ENCODE results near the gene DEAF1. TPM values are rescaled to one million over a fixed set of nuclear protein-coding genes. Genes with fewer than 3 reads are reported as not detected.
"Not testable (repeated sequence)": the region's sequence is repeated elsewhere in the genome, so short reads cannot be mapped to it uniquely, and the experiment has no call there.

The DEAF1 gene
- total RNA-seq, 1 donor from 2014 or later: 39.8 TPM

DNA sequence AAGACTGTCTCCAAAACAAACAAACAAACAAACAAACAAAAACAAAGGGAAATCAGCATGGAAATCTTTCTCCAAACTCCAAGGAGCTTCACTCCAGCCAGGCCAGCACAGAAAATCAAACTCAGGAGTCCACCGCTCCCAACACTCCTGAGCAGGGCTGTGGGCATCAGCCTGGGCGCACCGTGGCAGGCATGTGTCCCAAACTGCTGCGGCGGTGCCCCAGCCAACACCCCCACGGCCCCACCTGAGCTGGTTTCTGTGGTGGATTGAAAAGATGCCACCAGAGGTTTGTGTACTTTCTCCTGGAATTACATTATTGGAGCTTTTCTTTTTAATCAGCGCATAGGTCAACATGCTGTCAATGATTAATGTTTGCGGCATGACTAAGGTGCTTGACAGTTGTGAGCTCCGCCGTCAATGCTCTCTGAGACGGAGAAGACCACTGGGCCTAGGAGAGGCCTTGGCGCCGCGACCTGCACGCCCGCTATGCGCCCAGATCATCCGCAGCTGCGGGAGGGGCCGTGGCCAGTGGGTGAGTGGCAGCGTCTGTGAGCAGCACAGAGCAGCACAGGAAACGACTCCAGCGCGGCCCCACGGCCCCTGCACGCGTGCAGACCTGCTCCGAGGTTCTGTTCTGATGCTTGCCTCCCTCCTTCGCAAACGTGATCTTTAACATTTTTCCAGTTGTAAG, 39.8 kb downstream of the DEAF1 start:
- no peaks in the 10 kb centered on the region for H3K9me3 Mint-ChIP-seq
- ChIA-PET POLR2A (no interaction called here), CTCF (interaction anchor here (0.9 kb wide), 1 partner anchor 73 kb away, joined by 3 read pairs; no protein-coding TSS in a partner anchor)
- TF ChIP-seq, protein P1, sequence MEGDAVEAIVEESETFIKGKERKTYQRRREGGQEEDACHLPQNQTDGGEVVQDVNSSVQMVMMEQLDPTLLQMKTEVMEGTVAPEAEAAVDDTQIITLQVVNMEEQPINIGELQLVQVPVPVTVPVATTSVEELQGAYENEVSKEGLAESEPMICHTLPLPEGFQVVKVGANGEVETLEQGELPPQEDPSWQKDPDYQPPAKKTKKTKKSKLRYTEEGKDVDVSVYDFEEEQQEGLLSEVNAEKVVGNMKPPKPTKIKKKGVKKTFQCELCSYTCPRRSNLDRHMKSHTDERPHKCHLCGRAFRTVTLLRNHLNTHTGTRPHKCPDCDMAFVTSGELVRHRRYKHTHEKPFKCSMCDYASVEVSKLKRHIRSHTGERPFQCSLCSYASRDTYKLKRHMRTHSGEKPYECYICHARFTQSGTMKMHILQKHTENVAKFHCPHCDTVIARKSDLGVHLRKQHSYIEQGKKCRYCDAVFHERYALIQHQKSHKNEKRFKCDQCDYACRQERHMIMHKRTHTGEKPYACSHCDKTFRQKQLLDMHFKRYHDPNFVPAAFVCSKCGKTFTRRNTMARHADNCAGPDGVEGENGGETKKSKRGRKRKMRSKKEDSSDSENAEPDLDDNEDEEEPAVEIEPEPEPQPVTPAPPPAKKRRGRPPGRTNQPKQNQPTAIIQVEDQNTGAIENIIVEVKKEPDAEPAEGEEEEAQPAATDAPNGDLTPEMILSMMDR (IDR thresholded peaks at IDR 0.05): no peak
- H3K36me3 Mint-ChIP-seq (ENCODE audit: low read depth): peaks cover 40% of the 10 kb centered on the region
- H3K4me3 Mint-ChIP-seq: no peak overlapping the region
- intact Hi-C loops (cut with micrococcal nuclease): no loop called here
- H3K27ac Mint-ChIP-seq: no peak overlapping the region
- no peak for DNase-seq
- H3K4me1 Mint-ChIP-seq: peaks cover 4% of the 10 kb centered on the region
- H3K27me3 Mint-ChIP-seq: no peaks in the 10 kb centered on the region
- no peak for ATAC-seq (ENCODE audit: low read depth)

DNA sequence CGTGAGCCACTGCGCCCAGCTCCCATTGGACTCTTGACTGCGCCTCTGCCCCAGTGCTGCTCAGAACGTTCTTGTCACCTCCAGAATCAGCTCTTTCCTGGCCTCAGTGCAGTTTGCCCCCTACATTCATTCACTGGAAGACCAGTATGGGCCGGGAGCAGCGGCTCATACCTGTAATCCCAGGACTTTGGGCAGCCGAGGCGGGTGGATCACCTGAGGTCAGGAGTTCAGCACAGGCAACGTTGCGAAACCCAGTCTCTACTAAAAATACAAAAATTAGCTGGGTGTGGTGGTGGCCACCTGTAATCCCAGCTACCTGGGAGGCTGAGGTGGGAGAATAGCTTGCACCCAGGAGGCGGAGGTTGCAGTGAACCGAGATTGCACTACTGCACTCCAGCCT, 40.6 kb downstream of the DEAF1 start:
- ATAC-seq (ENCODE audit: low read depth); H3K27me3 Mint-ChIP-seq; H3K4me1 Mint-ChIP-seq; H3K4me3 Mint-ChIP-seq; CTCF ChIA-PET; H3K9me3 Mint-ChIP-seq; intact Hi-C loops (cut with micrococcal nuclease); DNase-seq; H3K27ac Mint-ChIP-seq; POLR2A ChIA-PET: not testable (repeated sequence)
- peaks cover 37% of the 10 kb centered on the region for H3K36me3 Mint-ChIP-seq (ENCODE audit: low read depth)

DNA sequence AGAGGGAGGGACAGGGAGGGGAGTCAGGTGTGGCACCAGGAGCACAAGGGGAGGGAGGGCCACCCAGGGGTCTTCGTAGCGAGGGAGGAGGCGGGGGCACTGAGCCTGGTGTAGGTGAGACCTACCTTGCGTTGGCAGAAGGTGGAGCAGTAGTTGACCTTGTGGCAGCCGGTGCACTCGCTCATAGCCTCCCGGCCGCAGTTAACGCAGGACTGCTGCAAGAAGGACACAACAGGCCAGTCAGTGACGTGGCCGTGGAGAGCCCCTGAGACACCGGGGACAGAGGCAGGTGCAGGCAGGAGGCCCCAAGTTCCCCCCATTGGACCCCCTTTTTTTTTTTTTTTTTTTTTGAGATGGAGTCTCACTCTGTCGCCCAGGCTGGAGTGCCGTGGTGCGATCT, 41.2 kb downstream of the DEAF1 start:
- intact Hi-C loops (cut with micrococcal nuclease): no loop called here
- H3K4me1 Mint-ChIP-seq: no peaks in the 10 kb centered on the region
- ATAC-seq (ENCODE audit: low read depth) (no peak), DNase-seq (no peak)
- TF ChIP-seq, protein P1 (IDR thresholded peaks at IDR 0.05): no peak
- POLR2A ChIA-PET: no interaction called here
- H3K27ac Mint-ChIP-seq: no peak overlapping the region
- no peak overlapping the region for H3K4me3 Mint-ChIP-seq
- CTCF ChIA-PET: no interaction called here
- H3K27me3 Mint-ChIP-seq: no peaks in the 10 kb centered on the region
- peaks cover 36% of the 10 kb centered on the region for H3K36me3 Mint-ChIP-seq (ENCODE audit: low read depth)
- no peaks in the 10 kb centered on the region for H3K9me3 Mint-ChIP-seq

DNA sequence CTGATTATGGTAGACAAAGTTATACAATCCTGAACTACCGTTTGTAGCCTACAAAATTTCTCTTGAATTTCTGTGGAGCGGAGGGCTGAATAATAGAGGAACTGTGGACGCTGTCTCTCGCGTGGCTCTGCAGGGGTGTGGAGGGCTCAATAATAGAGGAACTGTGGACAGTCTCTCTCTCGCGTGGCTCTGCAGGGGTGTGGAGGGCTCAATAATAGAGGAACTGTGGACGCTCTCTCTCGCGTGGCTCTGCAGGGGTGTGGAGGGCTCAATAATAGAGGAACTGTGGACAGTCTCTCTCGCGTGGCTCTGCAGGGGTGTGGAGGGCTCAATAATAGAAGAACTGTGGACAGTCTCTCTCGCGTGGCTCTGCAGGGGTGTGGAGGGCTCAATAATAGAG, 41.9 kb downstream of the DEAF1 start:
- H3K27me3 Mint-ChIP-seq; H3K4me1 Mint-ChIP-seq; H3K27ac Mint-ChIP-seq; ATAC-seq (ENCODE audit: low read depth); H3K9me3 Mint-ChIP-seq; DNase-seq; intact Hi-C loops (cut with micrococcal nuclease); POLR2A ChIA-PET; CTCF ChIA-PET; H3K4me3 Mint-ChIP-seq: not testable (repeated sequence)
- peaks cover 36% of the 10 kb centered on the region for H3K36me3 Mint-ChIP-seq (ENCODE audit: low read depth)

DNA sequence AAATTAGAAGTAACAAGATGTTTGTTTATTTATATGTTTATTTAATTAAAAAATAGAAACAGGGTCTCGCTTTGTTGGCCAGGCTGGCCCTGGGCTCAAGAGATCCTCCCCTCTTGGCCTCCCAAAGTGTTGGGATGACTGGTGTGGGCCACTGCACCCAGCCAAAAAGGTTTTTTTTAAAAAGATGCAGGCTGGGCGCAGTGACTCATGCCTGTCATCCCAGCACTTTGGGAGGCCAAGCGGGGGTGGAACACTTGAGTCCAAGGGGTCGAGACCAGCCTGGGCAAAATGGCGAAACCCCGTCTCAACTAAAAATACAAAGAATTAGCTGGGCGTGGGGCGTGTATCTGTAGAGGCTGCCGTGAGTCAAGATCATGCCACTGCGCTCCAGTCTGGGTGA, 44.5 kb downstream of the DEAF1 start:
- no peaks in the 10 kb centered on the region for H3K9me3 Mint-ChIP-seq
- POLR2A ChIA-PET: no interaction called here
- peaks cover 29% of the 10 kb centered on the region for H3K36me3 Mint-ChIP-seq (ENCODE audit: low read depth)
- ATAC-seq (ENCODE audit: low read depth): no peak
- CTCF ChIA-PET: interaction anchor here (1.1 kb wide), 1 partner anchor 77 kb away, joined by 3 read pairs; no protein-coding TSS in a partner anchor
- no peaks in the 10 kb centered on the region for H3K27me3 Mint-ChIP-seq
- H3K4me1 Mint-ChIP-seq: peaks cover 5% of the 10 kb centered on the region
- TF ChIP-seq, protein P1 (IDR thresholded peaks at IDR 0.05): no peak
- H3K4me3 Mint-ChIP-seq: no peak overlapping the region
- DNase-seq: no peak
- H3K27ac Mint-ChIP-seq: no peak overlapping the region
- intact Hi-C loops (cut with micrococcal nuclease): no loop called here

DNA sequence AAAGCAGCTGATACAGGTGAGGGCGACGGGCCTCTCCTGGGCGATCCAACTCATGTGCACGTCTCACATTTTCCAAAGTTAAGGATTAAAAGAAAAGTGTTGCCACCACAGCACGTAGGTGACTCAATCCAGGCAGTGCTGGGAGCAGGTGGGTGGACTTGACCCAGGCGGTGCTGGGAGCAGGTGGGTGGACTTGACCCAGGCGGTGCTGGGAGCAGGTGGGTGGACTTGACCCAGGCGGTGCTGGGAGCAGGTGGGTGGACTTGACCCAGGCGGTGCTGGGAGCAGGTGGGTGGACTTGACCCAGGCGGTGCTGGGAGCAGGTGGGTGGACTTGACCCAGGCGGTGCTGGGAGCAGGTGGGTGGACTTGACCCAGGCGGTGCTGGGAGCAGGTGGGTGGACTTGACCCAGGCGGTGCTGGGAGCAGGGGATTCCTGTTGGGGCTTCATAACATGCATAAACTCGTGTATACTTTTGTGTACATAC, 47.3 kb downstream of the DEAF1 start:
- CTCF ChIA-PET; H3K27ac Mint-ChIP-seq; ATAC-seq (ENCODE audit: low read depth); H3K9me3 Mint-ChIP-seq; H3K27me3 Mint-ChIP-seq; DNase-seq; H3K4me1 Mint-ChIP-seq; H3K4me3 Mint-ChIP-seq; intact Hi-C loops (cut with micrococcal nuclease): not testable (repeated sequence)
- POLR2A ChIA-PET: interaction anchor here (0.7 kb wide), 1 partner anchor 72 kb away, joined by 3 read pairs; the partner anchor contains the start of gene PHRF1
- H3K36me3 Mint-ChIP-seq (ENCODE audit: low read depth): peaks cover 29% of the 10 kb centered on the region

Data from activated B cell treated with CpG ODN at 0.5 μM for 24 hours (primary cell).